Adrenal gland (tissue), 5 donors: ENCODE measurements around the gene SCCPDH.

Source experiments
- POLR2A ChIP-seq, 2 donors: fragments of 450-650 bp; IDR thresholded peaks; one replicate each; pipeline ENCODE4 v1.6.1; 2017; ENCODE audit warnings: antibody characterized with exemption in 2 of 2, mild to moderate bottlenecking in 2 of 2, moderate library complexity in 1 of 2
- TF ChIP-seq, protein P1 (sequence below), 6 experiments: fragments of 450-650 bp in 4 of 6; fragments of 200-600 bp in 2 of 6; sonication (generic) in 1 of 6; IDR thresholded peaks; 1 replicate in 5 of 6; 2 replicates in 1 of 6; pipeline versions ENCODE4 v1.5.1 to v1.8.0; 2016 to 2021; ENCODE audit warnings: antibody characterized with exemption in 6 of 6, mild to moderate bottlenecking in 2 of 6, moderate library complexity in 1 of 6
- donor health status: DM: no; HTN: no; CAD: no.

DNA sequence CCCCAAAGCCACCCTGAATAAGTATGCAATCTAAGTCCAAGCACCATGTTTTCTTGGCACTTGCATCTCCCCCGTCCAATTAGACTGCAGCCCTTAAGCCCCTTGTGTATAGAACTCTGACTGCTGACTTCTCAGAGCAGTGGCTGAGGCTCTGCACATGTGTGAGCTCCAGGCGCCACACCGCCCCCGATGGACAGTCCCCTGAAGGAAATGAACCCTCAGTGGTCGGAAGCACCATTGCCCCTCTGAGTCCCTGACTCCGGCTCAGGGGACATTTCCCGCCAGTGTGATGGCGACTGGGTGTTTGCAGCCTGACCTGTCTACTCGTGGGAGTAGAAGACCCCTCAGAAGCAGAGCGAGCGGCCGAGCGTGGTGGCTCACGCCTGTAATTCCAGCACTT lies 37.2 kb upstream of the SCCPDH start:
- TF ChIP-seq POLR2A (IDR thresholded peaks at IDR 0.05) = no peak
- TF ChIP-seq, protein P1, sequence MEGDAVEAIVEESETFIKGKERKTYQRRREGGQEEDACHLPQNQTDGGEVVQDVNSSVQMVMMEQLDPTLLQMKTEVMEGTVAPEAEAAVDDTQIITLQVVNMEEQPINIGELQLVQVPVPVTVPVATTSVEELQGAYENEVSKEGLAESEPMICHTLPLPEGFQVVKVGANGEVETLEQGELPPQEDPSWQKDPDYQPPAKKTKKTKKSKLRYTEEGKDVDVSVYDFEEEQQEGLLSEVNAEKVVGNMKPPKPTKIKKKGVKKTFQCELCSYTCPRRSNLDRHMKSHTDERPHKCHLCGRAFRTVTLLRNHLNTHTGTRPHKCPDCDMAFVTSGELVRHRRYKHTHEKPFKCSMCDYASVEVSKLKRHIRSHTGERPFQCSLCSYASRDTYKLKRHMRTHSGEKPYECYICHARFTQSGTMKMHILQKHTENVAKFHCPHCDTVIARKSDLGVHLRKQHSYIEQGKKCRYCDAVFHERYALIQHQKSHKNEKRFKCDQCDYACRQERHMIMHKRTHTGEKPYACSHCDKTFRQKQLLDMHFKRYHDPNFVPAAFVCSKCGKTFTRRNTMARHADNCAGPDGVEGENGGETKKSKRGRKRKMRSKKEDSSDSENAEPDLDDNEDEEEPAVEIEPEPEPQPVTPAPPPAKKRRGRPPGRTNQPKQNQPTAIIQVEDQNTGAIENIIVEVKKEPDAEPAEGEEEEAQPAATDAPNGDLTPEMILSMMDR (IDR thresholded peaks at IDR 0.05) = no peak
